HG03469 (cell line): ENCODE data around the gene ATP12A.

Source experiments
- ATAC-seq: cut with Tn5 transposase; IDR thresholded peaks from one replicate; pipeline ENCODE4 v1.9.1; 2021; ENCODE audit warnings: mild to moderate bottlenecking, moderate library complexity, moderate number of reproducible peaks; ENCODE audit not compliant: unreplicated experiment

ATP12A gene

DNA sequence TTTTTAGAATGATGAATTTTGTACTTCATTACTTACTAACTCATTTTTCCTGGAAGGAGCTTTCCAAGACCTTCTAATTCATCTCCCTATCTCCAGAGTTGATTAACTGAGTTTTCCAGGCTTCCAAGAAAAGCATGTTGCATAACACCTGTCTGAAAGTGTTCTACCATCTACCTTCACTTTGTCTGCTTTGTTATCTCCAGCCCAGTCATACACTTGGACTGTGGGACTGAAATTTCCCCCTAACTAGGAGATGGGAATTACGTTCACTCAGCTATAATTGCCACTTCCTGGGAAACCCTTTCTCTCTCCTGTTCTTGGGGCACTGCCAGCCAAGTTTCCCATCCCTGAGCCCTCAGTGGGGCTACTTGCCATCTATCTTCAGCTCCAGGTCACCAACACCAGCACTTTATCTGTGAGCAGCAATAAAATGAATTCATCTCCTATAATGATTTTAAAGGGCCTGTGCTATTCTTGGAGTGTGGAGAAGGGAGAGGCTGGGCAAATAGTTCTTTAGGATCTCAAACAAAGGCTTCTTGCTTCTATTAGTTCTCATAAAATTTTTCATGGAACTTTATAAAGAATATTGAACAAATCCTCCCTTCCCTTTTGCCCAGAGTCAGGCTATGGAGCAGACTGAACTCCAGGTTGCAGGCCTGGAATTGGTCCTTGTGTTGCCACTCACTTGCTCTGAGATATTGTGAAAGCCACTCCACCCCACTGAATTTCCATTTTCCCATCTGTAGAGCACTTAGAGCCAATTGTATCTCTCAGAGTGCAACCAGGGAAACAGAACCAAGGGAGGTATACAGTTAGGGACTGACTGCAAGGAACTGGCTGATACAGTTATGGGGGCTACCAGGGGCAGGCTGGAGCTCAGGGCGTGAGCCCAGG is 17.8 kb upstream of the ATP12A start:
- no peak for ATAC-seq

DNA sequence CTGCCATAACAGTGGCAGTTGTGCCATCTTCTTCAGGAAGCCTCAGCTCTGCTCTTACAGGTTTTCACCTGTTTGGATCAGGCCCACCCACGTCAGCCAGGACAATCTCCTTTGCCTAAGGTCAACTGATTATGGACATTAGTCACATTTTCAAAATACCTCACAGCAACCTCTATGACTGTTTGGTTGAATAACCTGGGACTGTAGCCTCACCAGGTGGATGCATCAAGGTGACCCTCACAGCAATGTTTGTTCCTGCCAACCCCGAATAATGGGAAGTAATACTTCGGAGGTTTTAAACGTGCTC is 17.2 kb upstream of the ATP12A start:
- ATAC-seq = no peak

DNA sequence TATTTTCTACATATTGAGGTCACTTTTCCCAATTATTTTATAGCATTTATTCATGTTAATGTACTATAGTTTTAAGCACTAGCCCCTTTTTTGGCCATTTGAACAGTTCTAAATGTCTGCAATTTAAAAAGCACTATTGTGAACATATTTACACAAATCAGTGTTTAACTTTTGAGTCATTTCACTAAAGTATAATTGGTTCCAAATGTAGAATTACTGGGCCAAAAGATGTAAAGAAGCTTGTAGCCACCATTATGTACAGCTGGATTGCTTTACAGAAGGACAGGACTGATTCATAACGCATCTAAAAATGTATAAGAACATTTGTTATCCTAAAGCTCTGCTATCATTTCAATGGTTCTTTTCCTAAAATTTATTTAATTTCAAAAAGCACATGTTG is 16.6 kb upstream of the ATP12A start:
- no peak for ATAC-seq

DNA sequence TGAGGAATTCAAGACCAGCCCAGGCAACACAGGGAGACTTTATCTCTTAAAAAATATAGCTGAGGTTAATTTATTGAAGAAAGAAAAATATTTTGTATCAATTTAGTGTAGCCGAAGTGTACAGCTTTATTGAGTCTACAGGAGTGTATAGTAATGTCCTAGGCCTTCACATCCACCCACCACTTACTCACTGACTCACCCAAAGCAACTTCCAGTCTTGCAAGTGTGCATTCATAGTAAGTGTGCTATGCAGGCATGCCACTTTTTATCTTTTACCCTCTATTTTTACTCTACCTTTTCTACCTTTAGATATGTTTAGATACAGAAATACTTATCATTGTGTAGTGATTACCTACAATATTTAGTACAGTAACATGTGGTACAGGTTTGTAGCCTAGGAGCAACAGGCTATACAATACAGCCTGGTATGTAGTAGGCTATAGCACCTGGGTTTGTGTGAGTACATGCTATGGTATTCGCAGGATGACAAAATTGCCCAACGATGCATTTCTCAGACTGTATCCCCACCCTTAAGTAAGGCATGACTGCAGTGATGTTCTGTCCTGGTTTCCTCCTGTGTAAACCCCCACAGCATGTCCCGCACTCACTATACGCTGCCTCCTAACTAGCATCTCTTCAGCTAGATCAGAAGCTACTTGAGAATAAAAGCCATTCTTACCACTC is 15.3 kb upstream of the ATP12A start:
- no peak for ATAC-seq

DNA sequence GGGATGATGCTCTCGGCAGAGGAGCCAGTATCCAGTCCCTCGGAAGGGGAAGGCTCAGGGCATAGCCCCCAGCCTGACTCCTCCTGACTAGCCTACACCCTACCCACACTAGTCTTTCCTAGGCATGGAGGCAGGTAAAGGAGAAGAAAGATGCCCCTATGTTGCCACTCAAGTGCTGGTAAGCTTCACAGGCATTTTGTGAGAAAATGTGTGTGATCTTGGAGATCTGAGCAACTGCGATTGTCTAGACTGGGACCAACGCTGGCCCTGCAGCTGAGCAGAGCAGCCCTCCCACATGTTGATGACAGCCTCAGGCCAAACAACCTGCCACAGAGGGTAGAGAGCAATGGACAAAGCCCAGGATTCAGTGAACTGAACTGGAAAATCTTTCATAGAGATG is 11.7 kb upstream of the ATP12A start:
- ATAC-seq = no peak

DNA sequence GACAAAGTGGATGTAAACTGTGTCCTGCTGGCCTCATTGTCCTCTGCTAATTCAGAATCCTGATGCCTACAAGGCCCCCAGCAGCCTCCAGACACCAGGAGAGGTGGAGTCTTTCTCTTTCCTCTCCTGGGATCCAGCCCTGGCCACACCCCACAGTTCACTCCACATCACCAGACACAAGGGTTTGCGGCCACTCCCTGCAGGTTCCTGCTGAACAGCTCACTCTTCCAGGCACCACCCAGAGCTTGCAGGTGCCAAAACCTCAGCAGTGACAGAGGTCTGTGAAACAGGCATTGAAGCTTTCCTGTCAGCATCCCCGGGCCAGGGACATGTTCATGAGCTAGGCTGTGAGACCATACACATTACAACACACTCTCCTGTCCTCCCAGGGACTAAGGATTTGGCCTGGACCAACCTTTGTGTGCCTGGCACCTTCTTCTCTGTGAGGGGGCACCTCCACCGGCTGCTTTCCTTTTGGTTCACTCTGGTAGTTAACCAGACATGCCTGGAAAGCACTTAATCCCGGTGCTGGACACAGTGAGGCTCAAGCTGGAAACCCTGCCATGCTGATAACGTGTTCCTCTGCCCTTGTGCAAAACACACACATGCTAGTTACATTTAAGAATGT is 11.1 kb upstream of the ATP12A start:
- no peak for ATAC-seq

DNA sequence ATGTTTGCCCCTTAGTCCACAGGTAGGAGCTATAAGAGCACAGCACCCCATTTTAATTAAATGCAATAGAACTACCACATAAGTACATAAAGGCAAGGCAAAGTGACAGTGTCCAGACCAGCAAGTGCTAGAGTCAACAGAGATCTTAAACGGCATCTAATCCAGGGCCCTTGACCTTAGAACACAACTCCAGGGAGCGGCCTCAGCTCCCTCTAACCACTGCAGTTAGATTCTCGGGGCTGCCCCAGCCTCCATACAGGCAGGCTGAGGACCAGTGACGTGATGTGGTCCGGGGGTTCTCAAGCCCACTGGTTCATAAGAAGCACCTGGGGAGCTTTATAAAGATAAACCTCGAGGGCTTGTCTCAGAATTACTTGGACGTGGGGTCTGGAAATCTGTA is 10.0 kb upstream of the ATP12A start:
- no peak for ATAC-seq

DNA sequence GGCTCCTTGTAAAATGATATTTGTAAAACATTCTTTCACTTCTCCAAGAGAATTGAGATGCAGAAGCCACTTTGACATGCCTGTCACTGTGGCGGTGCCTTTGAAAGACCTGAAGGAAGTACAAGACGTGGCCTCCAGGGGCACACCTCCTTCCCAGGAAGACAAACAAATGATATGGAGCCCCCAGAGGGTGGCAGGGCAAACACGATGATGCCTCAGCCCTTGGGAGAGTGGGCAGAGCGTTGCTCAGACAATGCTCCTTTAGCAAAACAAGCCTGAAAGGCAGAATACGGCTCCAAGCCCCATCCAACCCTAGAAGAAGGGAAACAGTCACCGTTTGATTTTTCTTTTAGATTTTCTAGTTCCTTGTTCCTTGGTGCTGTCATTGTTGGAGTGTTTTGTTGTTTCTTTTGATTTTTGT is 9.2 kb upstream of the ATP12A start:
- no peak for ATAC-seq

DNA sequence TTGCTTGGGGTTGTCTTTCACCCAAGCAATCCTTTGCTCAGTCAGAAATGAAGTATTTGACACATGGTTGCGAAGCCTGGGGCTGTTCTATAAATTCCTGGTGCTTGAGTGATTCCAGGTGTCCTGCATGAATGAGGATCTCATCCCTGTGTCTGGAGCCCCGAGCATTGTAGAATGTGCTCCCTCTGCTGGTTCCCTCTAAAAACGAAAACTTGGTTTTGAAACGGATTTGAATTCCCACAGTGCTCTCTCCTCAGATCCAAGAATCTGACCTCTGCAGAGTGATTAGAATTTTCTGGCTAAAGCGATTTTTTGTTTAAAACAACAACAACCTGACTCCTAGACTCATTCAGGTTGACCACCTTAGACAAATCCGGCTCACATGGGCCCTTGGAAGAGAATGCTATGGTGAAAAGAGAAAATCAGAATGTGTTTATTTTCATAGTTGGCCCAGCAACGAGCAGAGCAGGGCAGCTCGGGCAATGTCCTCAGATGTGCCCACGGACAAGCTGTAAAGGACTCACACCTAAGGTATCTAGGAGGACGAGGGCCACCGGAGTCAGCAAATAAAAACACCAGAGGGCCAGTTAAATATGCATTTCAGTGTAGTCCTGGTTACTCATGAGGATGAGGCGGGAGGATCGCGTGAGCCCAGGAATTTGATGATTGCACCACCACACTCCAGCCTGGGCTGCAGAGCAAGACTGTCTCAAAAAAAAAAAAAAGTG is 8.7 kb upstream of the ATP12A start:
- no peak for ATAC-seq

DNA sequence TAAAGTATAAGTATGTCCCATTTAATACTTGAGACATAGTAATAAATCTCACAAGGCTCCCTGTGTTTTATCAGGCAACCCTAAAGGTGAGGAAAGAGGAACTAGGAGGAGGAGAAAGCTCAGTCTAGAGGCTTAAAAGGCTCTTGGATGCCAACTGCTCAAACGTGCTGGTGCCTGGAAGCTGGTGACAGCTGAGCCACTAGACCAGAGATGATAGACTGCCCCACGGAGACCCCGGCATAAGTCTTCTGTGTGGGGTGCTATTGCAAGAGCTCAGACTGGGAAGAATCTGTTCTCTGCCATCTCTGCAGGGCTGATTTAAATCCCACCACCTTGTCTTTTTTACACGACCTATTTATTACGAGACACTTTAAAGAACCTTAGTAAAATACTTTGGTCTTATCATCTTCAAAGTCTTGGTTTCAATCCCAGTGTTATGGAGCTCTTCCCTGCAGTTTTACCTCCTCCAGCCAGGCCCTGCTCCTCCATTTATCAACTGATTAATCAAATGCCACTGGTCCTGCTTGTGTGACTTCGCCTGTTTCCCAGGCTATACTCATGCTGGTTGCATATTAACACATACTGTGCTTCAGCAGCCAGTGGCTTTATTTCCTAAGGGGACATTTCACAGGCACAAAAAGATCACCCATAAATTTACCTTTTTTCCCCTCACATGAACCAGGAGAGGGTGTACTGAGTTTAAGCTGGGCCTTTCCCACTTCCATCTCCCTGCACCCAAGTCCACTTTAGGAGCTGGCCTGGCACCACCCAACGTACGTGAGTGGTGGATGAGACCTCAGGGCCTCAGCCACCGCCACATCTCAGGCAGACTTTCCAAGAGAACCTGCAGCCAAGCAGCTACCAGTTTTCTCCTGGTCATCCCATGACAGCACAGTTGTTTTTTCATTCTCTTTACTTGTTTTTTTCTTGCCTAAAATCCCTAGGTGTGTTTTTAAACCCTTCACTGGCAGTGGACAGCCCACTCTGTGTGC is 7.8 kb upstream of the ATP12A start:
- no peak for ATAC-seq

DNA sequence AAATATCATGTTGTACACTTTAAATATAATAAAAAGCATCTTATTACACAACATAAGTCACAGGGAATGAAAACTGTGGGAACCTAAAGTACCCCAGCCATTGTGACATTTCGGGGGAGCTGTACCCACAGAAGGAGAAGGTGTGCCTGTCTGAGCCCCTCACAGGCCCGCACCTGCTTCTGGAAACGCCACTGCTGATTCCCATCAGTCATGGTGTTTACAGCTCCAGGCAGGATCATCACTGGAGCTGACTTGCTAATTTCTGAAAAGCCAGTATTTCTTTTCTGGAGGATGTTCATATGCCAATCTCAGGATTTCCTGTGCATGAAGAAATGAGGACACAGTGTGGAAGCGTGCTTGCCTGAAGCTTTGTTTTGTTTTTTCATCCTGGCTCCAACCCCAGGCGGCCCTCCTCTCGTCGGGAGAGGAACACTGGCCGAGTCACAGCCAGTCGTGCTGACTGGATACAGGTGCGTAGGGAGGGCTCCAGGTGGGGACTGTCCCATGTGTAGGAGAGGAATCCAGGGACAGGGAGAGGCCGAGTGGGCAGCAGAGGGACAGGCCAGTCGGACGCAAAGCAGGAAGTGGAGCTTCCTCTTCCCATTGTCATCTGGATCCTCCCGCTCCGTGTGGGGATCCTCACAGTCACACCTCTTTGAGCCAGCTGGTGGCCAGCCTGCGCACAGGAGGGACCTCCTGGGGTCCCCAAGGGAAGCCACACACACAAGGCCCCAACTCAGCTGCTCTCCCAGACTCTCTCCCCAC is 4.2 kb upstream of the ATP12A start:
- ATAC-seq = no peak

DNA sequence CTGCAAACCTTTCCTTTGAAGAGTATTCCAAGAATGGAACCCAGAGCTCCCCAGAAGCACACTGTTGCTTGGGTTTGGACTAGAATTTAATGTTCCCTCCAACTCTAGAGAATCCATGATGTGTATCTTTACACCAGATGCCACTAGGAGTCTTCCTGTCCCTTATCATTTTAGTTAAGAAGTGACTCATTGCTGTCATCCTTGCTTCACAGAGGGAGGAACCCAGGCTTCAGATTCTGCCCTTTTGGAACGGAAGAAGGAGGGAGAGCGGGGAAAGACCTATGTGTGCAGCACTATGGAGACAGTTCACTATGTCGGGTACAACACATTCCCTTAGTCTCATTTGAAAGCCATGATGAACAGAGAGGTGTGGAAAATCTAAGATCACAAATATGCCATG is 2.1 kb upstream of the ATP12A start:
- ATAC-seq = no peak

DNA sequence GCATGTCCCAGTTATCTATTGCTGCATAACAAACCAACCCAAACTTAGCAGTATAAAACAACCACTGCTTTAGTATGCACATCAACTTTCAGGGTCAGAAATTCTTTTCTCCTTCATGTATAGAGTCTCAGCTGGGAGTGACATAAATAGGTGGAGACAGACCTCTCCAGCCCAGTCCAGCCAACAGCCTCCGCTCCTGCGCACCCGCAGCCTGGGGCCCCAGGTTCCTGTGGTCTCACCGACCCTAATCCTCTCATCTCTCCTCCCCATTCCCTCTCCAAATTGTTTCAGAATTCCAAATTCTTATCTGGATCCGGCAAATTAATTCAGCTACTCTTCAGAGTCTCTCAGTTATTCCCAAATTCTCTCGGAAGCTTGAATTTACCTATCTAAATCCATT is 522 bp upstream of the ATP12A start:
- no peak for ATAC-seq

DNA sequence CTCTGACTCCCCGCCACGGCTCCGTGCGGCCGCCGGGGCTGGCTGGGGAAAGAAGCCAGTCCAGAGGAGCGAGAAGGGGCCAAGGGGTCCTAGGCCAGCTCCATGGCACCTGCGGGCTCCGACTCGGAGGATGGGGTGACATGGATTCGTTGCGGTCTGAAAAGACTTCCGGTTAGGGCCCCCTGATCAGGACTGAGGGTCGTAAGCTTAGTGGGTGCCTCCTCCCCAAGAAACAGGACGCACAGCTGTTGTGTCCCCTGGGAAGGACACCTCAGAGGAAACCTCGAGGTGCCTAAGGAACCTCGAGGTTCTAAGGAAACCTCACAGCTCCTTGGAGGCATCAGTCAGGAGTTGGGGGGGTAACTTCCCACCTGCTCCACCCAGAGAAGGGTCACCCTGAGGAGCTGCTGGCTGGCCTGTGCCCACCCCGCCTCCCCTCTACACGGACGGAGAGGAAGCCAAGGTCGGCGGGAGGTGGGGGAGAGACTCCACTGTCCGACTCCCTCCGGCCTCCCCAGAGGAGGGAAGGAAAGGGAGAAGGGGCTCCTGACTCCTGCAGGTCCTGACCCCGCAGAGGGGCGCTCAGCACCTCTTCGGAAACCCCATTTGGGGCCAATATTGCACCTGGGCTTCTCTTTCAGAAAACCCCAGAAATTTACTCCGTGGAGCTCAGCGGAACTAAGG is 855 bp downstream of the ATP12A start:
- ATAC-seq = no peak

DNA sequence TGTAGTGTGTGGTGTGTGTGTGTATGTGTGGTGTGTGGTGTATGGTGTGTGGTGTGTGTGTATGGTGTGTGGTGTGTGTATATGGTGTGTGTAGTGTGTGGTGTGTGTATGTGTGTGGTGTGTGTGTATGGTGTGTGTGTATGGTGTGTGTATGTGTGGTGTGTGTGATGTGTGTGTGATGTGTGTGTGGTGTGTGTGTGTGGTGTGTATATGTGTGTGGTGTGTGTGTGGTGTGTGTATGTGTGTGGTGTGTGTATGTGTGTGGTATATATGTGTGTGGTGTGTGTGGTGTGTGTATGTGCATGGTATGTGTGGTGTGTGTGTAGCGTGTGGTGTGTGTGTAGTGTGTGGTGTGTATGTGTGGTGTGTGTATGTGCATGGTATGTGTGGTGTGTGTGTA is 1.7 kb downstream of the ATP12A start:
- ATAC-seq = no peak

DNA sequence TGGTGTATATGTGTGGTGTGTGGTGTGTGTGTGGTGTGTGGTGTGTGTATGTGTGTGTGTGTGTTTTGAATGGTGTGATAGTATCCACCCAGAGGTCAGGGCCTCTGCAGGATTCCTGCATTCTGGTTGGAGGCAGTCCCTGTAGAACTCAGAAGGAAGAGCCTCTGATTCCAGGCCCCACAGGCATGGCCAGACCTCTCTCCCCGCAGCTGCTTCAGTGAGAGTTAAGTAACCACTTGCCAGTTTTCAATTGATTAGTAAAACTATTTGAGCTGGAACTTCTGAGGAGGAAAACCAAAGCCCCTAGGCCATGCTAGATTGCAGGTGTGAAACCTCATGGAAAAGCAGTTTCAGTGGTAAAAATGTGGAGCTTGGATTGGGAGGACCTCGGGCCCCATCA is 2.1 kb downstream of the ATP12A start:
- ATAC-seq = no peak

DNA sequence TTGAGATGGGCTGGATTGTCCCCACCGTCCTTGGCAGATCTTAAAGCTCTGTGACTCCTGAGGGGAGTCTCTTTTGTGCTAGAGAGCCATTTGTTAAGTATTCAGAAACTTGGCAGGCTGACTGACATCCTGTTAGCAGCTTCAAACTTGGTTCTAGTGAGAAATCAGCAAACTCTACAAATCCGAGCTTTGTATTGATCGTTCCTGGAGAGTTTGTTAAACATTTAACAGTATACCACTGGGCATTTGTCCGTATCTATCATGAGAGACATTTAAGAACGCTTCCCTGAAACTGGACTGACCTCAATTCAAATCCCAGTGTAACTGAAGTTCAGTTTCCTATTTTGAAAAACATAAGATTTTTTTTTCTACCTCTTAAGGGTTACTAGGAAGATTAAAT is 3.1 kb downstream of the ATP12A start:
- no peak for ATAC-seq

DNA sequence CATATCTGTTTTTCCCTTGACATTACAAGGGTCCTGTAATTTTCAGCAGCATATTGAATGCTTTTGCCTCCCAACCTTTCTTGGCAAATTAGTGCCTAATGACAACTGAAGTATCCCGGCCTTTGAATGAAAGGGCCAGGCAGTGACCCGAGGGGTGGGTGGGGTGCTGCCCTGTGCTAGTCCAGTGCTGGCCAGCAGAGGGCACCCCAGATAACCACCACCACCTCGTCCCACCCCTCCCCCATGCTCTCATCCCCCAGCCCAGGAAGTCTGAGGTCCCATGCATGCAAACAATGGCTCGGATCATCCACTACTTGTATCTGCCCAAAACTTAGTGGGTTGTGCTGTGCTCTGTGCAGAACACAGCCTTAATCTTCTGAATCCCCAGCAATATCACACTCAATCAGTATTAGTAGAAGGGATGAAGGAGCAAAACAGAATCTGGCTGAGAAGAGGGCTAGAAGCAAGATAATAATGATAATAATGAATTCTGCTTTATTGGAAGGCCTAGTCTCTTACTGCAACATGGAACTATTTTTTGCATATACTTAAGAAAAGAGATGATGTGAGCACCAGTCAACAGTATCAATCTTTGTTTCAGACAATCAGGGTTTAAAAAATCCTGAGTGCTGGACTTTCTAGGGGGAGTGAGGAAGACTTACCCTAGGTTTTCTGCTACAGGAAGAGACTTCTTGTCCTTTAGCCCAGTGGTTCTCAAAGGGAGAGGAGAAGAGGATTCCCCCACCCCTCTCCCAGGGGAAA is 3.8 kb downstream of the ATP12A start:
- ATAC-seq = no peak
